DMS53 treated with DMSO at 0.1 percent for 48 hours (cell line): ENCODE measurements around the gene PGM1.

Experiments
- DNase-seq: peaks from one replicate; lab custom pipeline; 2025; ENCODE audit not compliant: unreplicated experiment; lab: John Stamatoyannopoulos, UW

Gene PGM1

DNA sequence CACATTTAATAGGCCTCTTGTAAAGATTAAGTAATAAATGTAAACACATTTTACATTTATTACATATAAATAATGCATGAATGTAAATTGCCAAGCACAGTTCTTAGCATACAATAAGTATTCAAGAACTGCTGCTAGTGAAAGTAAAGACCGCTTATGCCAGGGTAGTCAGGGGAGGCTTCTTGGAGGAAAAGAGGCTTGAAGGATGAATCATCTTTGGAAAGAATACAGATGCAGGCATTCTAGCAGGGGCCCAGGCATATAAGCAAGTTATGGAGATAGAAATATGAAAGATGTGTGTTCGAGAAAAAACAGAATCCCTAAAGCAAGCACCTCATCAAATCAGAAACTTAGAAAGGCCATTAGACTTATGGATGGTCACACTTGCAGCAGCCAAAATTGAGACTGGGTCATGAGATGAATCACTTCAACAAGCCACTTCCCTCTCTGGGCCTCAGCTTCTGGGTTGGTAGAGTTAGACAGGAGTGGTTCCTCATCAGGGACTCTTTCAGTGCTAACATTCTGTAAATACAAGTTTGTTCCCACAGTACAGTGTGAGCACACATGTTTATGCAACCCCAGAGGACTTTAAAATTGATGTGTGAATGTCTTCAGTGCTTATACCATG is 100.8 kb downstream of the PGM1 start:
- peak; percentile 47 for DNase-seq

DNA sequence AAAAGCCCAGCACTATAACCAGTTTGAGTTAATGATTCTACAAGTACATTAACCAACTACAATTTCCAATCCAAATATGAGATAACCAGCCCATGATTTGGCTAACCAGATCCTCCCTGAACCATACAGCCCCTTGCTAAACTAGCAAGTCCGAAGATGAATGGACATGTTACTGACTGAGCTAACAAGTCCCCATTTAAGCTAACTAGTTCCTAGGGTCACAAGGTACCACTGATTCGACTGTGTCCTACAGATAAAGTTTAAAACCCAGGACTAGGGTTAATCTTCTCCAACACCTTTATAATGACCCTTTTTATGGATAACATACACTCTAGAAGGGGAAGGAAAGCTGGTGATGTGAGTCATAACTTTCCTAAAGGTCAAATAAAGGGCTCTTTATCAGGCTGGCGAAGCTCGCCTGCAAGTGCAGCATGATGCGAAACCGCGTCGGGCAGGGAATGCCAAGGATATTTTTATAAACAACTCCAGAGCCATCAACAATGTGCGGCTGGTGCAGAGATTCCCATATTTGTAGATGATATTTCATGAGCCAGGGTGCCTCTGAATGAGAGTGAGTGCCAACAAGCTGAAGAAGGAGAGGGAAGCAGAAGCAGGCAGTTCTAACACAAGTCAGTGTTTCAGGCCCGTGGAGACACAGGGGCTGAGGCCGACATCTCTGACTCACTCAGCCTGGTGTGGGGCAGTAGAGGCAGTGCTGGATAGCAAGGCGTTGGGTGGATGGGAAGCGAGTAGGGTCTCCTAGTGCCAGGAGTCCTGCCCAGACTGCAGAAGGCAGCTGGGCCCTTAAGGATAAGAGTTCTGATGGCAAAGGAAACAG is 105.0 kb downstream of the PGM1 start:
- peak; percentile 29 for DNase-seq

DNA sequence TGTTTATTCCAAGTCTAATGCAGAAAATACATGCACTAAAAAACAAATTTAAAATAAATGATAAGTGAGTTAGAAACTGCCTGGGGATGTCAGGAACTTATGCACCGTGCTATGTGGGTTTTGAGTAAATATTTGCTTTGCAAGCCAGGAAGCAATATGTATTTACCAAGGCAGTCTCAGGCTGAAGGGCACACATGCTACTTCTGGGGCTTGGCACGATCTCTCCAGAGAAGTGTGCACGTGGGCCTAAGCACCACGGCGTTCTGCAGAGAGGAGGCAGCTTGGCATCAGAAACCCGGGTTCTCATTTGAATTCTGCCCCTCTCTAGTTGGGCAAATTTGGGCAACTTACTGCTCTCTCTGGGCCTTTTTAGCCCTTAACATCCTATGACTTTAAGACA is 108.0 kb downstream of the PGM1 start:
- DNase-seq = peak; percentile 98

DNA sequence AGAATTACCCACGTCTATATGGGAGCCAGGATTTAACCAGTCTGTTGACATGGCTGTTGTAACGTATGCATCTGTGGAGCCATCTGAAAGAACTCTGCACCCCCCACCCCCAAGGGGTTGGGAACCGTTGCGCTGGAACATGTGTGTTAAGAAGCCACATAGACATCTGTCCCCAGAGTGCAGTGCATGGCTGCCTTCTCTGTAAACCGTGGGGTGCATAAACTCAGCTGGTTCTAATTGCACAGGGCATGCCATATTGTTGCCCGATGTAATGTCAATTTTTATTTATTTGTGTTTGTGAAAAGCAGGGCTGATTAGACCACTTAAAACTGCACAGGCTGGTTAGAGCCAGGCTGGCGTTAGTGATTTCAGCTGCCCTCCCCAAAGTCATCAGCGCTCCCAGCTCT is 110.5 kb downstream of the PGM1 start:
- no peak for DNase-seq

DNA sequence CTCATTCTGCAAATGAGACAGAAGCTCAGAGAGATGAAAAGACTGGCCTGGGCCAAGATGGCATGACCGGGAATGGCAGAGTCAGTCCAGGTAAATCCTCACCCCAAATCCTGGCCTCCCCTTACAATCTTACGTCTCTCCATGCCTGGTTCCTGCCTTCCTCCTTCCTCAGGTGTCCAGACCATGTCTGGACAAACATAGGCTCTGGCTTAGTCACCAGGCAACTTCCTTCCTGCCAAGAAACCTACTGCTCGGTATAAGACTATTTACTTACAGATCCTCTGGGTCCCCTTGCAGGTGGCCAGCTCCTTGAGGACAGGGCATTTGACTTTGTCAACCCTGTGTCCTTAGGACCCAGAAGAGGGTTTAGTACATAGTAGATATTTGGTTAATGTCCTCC is 111.2 kb downstream of the PGM1 start:
- DNase-seq = peak; percentile 40

DNA sequence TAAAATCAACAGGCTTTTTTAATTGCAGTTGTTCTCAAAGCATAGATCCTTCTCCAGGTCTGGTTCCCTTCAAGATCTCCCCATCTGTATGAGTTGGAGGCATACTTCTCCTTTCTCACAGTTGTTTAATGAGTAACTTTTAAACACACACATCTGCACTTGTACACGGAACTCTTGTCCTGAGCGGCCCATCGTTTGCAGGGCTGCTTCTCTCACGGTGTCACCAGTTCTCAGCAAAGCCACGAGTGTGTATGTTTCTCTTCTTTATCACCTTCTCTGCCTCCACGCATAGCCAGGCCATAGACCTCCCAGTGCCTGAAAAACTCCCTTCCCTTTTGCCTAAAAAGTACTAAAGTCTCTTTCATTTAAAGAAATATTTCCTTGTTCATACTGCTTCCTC is 111.9 kb downstream of the PGM1 start:
- DNase-seq = peak; percentile 86

DNA sequence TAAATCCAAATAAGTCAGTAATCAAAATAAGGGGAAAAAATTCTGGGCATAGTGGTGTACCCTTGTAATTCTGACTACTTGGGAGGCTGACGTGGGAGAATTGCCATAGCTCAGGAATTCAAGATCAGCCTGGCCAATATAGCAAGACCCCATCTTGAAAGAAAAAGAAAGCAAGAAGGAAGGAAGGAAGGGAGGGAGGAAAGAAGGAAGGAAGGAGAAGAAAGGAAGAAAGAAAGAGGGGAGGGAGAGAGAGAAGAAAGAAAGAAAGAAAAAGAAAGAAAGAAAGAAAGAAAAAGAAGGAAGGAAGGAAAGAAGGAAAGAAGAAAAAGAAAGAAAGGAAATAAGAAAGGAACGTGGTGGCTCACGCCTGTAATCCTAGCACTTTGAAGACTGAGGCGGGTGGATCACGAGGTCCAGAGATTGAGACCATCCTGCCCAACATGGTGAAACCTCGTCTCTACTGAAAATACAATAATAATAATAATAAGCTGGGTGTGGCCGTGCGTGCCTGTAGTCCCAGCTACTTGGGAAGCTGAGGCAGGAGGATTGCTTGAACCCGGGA is 116.1 kb downstream of the PGM1 start:
- DNase-seq = no peak
